Activated T-helper 1 cell treated with Interleukin-2 at 50 U/mL for 16 hours (primary cell): Measurements from ENCODE around the gene ZFYVE28.

Experiments used
- DNase-seq: peaks from one replicate; pipeline ENCODE4 v3.0.0-alpha.2; 2020; ENCODE audit warnings: low read depth

The ZFYVE28 gene

DNA sequence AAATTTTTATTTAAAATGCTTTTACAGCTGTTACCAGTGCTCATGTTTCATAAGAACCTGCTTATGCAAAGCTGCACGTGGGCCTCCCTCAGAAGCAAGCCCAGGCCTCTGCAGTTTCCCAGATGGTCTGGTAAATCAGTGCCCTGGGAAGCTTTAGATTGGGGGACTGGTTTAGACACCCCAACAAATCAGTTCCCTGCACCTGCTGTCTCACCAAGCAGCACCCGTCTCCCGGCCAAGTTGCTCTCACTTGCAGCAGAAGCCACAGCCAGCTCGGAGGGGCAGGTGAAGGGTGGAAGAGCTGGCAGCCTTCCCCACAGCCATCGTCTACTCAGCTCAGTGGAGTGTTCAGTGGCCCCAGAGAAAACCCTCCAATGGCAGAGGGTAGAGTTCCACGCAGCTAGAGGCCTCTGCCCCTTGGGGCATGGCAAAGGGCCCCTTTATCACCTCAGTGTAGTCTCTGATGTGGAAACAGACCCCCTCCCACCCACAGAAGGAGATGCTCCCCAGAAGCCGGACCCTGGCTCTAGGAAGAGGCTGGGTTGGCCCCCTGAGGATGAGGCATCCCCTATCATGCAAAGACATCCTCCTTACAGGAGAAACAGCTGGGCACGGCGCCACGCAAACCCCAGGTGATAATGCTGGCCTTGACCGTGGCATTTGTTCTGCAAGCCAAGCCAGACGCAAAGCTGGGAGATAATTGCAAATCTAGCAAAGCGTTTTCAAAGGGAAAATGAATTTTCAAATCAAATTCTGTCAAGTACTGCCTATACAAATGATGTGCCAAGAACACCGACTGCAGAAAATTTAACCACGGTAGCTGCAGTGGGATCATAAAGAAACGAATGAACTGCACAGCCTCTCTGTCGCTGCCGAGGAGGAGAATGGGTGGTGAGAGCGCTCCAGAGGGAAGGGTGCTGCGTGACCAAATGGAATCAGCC, 51.9 kb downstream of the ZFYVE28 start:
- DNase-seq = no peak

DNA sequence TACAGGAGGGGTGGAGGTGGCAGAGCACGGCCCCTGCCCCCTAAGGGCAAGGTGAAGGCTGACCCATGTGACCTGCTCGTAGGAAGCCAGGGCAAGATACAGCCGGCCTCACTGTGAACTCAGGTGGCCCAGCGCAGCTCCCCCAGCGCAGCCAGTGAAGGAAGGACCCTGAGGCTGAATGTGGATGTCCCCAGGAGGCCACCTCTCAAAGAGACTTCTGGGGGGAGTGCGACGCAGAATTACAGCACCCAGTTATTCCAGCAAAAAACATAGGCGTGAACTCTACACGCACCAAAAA, 52.6 kb downstream of the ZFYVE28 start:
- DNase-seq = no peak

DNA sequence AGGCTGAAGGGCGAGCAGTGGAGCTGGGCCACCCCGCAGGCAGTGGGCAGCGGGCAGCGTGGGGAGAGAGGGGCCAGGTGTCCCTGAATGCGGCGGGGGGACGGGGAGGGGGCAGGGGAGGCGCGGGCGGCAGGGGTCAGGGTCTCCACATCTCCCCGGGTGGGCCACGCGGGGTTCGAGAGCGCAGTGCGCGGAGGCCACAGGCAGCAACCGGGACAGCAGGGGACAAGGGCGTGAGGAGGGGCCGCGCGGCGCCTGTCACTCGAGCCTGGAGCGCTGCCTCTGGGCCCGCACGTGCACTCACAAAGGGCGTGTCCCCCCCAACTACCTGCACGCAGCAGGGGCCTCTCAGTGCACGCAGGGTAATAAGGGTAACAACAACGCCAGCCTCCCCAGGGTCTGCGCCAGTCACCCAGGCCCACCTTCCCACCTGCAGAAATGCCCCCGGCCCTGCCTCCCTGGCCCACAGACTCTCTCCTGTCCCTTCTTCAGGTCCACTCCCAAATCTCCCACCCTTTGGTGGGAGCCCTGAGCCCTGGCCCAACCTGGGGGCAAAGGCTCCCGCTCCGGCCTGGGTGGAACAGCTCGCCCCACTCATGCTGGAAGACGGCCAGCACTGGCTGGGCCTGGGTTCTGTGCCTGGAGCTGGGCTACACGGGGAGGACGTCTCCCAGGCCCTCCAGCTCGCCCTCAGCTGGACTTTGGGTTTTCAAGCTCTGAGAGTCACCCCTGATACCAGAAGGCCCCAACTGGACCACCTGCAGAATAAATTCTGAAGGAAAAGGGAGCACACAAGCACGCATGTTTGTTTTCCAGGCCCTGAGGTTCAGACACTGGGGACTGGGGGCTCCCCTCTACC, 53.2 kb downstream of the ZFYVE28 start:
- no peak for DNase-seq

DNA sequence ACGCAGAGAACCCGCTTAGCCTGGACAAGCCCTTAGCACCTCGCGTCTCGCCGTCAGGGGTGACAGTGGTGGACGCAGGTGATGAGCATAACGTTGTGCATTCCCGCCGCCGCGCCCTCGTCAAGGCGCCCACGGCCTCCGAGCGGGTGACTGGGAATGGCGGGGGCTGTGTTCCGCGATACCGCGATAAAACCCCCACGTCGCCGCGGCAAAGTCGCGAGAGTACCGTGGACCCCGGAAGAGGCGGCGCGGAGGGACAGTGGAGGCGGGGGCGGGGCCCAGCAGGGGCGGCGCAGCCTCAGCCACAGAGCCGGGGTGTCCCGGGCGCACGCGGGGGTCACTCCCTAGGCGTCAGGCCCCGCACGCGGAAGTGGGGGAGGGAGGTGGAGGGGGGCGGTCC, 53.8 kb downstream of the ZFYVE28 start:
- peak; percentile 36 for DNase-seq

DNA sequence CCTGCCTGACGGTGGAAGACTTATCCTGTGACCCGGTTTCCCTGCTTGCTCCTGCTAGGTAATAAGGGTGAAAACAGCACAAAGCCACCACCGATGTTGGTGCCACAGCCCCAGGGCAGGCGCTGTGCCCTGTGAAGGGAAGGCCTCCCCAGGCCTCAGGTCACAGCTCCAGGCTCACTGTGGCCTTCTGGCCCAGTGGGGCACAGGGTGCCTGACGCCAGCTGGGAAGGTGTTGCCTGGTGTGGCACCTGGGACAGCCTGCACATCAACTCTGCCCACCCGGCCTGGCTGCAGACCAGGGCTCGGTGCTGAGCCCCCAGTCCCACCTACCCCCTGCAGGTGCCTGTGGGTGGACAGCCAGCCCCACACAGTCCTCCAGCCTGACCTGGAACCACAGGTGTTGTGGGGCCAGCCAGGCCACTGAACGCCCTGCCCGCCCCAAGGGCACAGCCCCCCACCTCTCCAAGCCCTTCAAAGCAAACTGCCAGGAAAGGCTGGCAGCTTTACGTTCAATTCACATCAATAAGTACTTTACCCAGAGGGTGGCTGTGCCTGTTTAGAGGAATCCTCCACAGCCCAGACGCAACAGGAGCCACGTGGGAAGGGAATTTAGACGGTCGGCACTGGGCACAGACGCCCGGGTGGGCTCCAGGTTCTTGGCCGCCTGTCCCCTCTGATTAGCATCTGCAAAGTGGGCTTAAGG, 54.3 kb downstream of the ZFYVE28 start:
- no peak for DNase-seq

DNA sequence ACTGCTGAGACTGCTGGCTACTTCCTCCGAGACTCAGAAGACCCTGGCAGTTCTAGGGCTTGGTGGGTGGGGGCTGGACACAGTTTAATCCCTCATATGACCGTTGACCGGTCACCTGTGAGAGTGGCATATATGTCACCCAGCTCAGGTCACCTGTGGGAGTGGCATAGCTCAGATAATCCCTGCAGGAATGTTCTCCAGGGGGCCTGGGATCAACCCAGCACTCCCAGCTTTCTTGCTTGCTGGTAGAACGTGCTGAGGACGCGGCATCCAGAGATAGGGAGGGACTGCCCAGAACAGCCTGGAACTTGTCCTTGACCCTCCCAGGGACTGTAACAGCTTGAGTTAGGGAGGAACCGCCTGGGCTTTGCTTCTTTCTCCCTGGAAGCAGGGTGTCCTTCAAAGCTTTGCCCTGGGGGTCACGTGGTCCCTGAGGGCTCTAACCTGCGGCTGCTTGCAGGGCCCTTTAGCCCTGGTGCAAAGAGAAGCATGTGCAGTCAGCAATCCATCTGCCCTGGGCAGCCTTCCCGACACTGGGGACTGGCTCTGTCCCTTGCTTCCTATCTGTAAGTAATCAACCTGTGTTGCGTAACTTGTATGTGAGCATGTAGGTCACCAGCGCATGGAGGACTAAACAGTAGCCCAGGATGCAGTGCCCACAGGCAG, 55.3 kb downstream of the ZFYVE28 start:
- no peak for DNase-seq

DNA sequence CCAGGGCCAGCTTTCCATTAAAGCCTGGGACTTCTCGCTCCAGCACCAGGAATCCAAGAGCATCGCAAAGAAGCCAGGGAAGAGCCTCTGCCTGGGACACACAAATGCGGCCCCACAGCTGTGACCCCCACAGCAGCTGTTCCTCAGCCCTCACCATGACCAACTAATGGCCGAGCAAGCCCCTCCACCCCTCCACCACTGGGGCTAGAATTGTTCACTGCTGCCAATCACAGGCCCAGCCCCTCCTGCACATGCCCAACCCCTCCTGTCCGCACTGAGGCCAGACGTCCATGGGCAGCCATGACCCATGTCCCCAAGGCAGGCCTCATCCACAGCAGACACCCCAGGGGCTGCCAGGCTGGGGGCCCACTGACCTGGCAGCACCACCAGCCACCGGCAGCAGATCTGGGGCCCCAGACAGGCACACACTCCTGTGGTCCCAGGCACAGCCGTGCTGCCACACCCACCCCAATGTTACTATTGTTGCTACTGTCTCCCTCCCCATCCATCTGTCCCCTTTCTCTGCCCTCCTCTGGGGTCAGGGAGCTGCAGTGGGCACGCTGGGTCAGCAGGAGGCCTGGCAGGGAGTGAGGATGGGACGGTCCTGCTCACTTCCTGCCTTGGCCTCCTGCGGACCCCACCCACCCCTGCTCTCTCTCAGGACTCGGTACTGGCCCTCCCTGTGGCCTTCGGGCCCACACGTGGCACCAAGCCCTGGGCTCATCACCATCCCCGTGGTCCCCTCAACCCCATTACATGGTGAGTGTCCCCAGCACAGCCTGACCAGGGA, 56.0 kb downstream of the ZFYVE28 start:
- DNase-seq = no peak

DNA sequence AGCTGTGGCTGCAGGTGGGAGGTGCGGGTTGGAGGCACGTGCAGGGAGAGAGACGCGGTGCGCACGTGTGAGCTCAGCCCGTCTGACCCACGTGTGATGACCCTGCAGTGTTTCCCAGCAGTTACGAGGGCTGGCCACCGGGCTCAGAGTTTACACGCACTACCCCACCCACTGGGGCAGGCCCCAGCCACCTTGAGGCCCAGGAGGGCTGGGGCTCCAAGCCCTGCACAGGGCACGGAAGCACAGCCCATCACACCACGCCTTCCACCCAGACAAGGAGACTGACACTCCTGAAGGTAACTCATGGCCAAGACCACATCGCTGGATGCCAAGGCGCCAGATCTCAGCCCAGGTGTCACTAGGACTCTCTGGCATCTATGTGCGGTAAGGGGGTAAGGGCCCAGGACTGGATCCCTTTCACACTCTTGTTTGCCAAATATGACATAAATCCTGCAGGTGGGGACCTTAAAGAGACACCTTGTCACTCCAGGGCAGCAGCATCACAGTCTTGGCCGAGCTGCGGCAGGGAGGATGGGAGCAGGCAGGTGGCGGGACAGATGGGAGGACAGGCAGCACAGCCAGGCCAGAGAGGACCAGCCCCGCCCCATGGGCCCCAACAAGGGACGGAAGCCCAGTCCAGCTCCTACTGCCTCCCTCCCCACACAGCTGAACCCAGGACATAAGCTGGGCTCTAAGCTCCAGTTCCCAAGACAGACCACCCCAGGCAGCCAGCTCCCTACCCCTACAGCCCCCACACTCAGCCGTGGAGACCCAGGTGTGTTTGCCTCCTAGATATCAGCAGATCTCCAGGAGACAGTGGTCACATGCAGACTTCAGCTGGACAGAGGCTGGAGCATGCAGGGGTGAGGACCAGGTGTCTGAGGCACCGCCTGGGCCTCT, 56.8 kb downstream of the ZFYVE28 start:
- no peak for DNase-seq

DNA sequence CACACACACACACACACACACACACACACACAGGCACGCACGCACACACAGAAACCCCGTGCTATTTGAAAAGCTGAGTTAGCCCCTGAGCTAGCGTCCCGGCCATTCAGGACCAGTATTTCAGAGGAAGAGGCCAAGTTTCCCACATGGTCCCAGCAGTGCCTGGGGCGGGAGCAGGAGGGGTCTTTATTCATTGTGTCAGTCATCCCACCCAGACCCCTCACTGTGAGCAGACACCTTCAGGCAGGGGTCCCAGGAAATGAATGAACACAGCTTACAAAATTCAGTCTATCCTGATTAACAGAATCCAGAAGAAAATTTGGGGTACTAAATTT, 58.1 kb downstream of the ZFYVE28 start:
- DNase-seq = no peak

DNA sequence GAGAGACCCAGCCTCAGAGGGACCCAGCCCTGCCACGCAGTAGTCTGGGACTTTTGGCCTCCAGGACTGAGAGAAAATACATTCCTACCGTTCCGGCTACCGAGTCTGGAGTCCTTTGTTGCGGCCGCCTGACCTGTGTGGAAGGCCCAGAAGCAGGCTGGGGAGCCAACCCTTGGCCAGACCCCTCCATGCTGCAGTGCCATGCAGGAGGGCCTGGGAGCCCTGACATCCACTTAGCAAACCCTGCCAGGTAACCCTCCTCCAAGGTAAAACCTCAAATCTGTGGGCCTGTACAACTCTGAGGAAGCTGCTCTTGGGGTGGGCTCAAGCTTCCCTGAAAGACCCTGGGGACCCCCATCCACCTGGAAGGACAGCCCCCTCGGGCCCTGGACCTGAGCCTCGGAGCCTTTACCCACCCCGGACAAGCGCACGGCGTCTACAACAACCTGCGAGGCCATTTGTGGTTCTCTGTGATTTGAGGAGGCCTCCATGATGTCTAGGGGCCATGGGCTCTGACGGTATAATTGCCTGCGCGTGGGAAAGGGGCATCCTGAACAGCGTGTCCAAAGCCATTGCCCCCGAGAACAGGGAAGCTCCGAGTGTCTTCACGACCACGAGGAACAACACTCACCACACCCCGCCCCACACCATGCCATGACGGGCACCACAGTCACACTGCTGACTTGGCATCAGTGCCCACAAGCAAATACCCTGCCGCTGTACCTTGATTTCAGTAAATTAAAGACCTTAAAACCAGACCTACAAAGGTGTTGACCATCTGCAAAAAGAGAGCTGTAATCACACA, 58.7 kb downstream of the ZFYVE28 start:
- no peak for DNase-seq

DNA sequence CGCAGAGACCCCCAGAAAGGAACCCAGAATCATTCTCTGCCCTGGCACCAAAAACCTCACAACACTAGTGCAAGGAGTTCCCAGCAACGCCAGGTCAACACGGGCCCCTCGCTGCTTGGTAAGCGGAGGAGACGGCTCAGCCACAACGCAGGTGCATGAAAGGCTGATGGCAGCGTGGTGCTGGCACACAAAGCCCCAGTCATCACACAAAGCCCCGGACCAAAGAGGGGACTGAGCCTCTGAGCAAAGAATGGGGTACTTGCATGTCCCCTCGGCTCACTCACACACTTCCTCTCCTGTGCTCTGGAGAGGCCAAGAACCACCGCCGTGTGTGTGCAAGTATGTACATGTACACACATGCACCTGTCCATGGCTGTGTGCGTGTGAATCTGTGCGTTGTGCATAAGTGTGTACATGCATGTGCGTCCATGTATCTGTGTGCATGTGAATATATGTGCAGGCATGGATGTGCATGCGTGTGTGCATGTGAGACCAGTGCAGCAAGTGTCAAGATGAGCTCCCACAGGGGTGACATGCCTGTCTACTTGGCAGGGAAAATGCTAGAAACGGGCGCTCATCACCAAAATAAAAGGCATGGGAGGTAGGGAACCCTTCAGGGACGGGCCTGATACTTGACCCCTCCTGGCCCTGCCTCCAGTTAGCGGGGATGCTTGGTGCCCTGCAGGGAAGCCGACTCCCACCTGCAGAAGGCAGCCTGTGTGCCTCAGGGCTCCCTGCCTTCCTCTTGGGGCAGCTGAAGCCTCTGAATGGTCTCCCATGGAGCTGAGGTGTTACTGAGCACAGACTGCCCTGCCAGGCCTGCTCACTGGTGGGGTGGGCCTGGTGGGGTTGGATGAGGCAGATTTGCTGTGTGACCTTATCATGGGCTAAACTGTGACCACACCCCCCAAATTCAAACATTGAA, 60.4 kb downstream of the ZFYVE28 start:
- no peak for DNase-seq

DNA sequence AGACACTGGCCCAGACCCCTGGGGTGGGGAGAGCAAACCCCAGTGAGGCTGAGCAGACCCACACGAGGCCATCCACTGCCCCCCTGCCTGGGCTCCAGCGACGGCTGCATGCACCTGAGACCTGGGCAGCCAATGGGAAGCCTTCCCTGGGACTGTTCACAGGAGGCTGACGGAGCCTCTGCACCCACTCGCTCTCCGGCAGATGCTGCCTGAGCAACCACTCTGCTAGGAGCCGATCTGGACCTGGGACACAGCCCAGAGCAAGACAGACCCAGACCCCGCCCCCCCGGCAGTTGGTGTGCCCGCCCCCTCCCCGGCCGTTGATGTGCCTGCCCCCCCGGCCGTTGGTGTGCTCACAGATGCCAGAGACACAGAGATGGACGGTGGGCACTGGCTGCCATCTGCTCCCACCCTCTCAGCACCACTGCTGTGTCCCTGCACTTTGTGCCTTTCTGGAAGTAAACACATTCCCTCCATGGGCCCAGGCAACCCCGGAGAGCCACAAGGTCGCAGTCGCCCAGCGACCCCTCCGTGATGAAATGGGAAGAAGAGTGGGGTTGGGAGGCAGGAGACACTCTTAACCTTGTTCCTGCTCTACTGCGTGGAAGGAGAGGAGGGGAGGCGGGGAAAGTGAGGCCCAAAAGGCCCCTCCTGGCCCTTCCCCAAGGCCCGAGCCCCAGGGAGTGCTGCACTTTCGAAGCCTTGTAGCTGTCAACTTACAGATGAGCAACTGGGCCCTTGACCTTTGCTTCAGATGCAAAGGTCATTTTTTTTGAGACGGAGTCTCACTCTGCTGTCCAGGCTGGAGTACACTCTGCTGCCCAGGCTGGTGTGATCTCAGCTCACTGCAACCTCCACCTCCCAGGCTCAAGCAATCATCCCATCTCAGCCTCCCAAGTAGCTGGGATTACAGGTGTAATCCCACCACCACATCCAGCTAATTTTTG, 62.0 kb downstream of the ZFYVE28 start:
- no peak for DNase-seq

DNA sequence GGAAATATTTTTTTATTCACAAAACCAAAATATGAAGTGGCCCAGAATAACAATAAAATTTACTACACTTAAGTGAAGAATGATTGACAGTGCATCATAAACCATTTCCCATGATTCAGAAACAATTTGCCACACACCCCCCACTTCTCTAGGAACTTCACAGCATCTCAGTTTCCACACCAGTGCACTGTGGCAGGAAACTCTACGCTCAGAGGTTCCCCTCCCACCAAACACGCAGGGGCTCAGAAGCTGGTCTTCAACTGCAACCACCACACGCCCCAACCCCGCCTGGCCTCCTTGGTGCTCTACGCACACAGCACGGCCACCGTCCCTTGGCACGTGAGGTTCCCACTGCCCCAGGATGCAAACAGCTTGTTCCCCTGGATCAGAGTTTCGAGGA, 63.7 kb downstream of the ZFYVE28 start:
- no peak for DNase-seq

DNA sequence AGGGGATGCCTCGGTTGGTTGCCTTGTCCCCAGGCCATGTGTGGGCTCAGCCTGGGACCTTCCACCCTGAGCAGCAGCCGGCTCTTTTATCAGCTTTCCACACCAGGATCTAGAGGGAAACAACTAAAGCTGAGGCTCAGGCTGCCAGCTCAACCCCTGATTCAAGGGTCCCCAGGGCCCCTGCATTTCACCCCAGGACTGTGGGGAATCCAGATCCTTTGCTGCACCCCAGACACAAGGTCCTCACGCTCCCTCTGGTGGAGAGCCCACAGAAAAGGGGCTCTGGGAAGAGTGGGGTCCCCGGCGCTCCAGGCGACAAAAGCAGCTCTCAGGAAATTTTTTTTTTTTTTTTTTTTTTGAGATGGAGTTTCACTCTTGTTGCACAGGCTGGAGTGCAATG, 64.3 kb downstream of the ZFYVE28 start:
- no peak for DNase-seq

DNA sequence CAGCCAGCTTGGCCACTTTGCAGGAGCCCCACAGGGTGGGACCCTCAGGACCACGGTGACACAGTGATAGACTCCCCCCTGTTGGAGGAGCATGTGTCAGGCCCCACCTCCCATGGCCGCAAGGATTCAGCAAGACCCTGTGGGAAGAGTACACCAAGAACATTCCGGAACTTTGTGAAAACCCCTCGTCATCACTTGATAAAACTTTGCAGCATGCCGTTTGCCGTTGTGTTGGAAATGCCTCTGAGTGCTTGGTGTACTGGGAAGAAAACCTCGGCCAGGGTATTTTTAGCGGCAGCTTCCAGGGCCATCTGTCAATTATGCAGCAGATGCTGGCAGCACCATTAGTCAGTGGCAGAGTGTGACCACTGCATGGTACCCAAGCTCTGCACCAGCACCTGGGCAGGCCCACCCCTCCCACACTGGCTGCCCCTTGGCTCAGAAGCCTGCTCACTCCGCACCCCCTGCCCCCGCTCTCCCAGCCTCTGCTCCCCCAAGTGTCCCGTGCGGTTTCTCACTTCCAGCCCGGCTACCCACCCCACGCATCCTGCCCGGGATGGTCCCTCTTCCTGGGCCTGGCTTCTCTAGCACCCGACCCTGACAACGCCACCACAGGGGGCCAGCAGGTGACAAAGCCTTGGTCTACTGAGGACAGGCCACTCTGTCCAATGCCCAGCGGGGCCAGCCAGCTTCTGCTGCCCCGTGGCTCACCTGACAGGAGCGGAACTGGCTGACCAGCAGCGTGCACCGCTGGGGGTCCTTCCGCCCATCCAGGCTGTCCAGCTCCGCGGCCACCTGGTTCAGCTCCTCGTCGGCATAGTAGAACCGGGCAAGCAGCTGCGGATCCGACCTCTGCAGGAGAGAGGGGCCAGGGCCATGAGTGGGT, 65.0 kb downstream of the ZFYVE28 start:
- DNase-seq = no peak

DNA sequence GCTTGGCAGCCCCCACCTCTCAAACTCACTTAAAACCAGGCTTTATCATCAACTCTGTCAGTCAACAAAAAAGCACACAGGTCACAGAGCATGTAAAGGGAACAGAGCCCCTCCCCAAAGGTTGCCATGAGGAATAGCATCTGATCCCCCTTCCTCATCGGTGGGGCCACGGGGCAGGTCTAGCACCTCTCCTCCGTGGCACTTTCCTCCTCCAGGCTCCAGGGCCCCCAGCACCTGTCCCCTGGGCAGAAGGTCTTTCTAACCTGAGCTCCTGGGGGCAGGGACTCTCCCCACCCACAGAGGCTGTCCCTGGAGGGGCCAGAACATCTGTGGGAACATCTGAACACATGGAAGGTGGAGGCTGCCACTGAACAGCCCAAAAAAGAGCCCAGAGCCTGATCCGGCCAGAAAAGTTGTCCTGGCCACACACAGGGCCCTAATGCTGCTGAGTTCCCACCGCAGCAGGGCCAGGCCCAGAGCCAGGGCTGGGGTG, 65.7 kb downstream of the ZFYVE28 start:
- DNase-seq = no peak
